Neural cell (in vitro differentiated cells): ENCODE measurements around the gene SCLY. TPM values are rescaled to one million over a fixed set of nuclear protein-coding genes. Genes with fewer than 3 reads are reported as not detected.

ENCODE experiments used
- H2AFZ ChIP-seq: fragments of 200-600, 300-800 bp; sonication (generic), shearing (Covaris generic); 2 replicates; pipeline ENCODE4 v1.6.0; 2014; ENCODE audit warnings: low read depth, mild to moderate bottlenecking, antibody characterized with exemption, low read length, moderate library complexity
- H3F3A ChIP-seq: fragments of 200-600 bp; shearing (Covaris generic); 2 replicates; pipeline ENCODE4 v1.6.1; 2016; ENCODE audit warnings: mild to moderate bottlenecking, moderate library complexity, mixed read lengths, antibody characterized with exemption, low read length; ENCODE audit not compliant: insufficient read depth, poor library complexity, severe bottlenecking
- H3K27ac ChIP-seq: fragments of 200-600, 300-800 bp; sonication (generic), shearing (Covaris generic); 2 replicates; pipeline ENCODE4 v1.5.1; 2014; ENCODE audit warnings: mild to moderate bottlenecking, low read length, moderate library complexity
- H3K27me3 ChIP-seq: fragments of 300-800, 200-600 bp; sonication (generic), shearing (Covaris generic); 2 replicates; pipeline ENCODE4 v1.6.0; 2014; ENCODE audit warnings: mild to moderate bottlenecking, low read depth, low read length, moderate library complexity; ENCODE audit not compliant: insufficient read depth
- H3K36me3 ChIP-seq: fragments of 300-800, 200-600 bp; sonication (generic), shearing (Covaris generic); 2 replicates; pipeline ENCODE4 v1.5.1; 2014; ENCODE audit warnings: mild to moderate bottlenecking, antibody characterized with exemption, low read length, moderate library complexity; ENCODE audit not compliant: insufficient read depth
- H3K4me2 ChIP-seq: fragments of 300-800, 200-600 bp; sonication (generic), shearing (Covaris generic); 2 replicates; pipeline ENCODE4 v1.6.0; 2014; ENCODE audit warnings: mild to moderate bottlenecking, low read length
- H3K4me3 ChIP-seq: fragments of 300-800, 200-600 bp; sonication (generic), shearing (Covaris generic); 2 replicates; pipeline ENCODE4 v1.5.1; 2014; ENCODE audit warnings: mild to moderate bottlenecking, low read length, moderate library complexity
- H3K79me2 ChIP-seq: fragments of 200-600 bp; shearing (Covaris generic); replicated peaks from 2 replicates; pipeline ENCODE4 v1.6.0; 2014; ENCODE audit warnings: mild to moderate bottlenecking, low read length, moderate library complexity; ENCODE audit not compliant: insufficient read depth
- H3K9ac ChIP-seq: fragments of 300-800, 200-600 bp; sonication (generic), shearing (Covaris generic); 2 replicates; pipeline ENCODE4 v1.6.1; 2016; ENCODE audit warnings: mild to moderate bottlenecking, low read length, mixed read lengths
- H3K9me2 ChIP-seq: fragments of 200-600 bp; shearing (Covaris generic); 2 replicates; pipeline ENCODE4 v1.6.1; 2016; ENCODE audit warnings: mild to moderate bottlenecking, low read length, mixed read lengths; ENCODE audit not compliant: insufficient read depth
- H3K9me3 ChIP-seq: fragments of 200-600, 300-800 bp; sonication (generic), shearing (Covaris generic); 2 replicates; pipeline ENCODE4 v1.6.1; 2016; ENCODE audit warnings: mild to moderate bottlenecking, mixed run types, low read length, moderate library complexity, mixed read lengths
- H4K20me1 ChIP-seq: fragments of 200-600 bp; shearing (Covaris generic); 2 replicates; pipeline ENCODE4 v1.6.1; 2016; ENCODE audit warnings: mild to moderate bottlenecking, mixed run types; ENCODE audit not compliant: insufficient read depth
- CTCF ChIP-seq: fragments of 450-650 bp; IDR thresholded peaks from 2 replicates; pipeline ENCODE4 v1.5.1; 2014; ENCODE audit warnings: antibody characterized with exemption, mild to moderate bottlenecking, moderate library complexity; ENCODE audit not compliant: poor library complexity, severe bottlenecking
- EP300 ChIP-seq: fragments of 450-650 bp; conservative IDR thresholded peaks from 2 replicates; pipeline ENCODE4 v1.6.1; 2014; ENCODE audit warnings: antibody characterized with exemption, mild to moderate bottlenecking, moderate library complexity; ENCODE audit not compliant: poor library complexity, severe bottlenecking
- EZH2 ChIP-seq: fragments of 200-600, 300-800 bp; shearing (Covaris generic), sonication (generic); IDR thresholded peaks from 2 replicates; pipeline ENCODE4 v1.6.1; 2014; ENCODE audit warnings: antibody characterized with exemption, low read length, borderline replicate concordance, mild to moderate bottlenecking; ENCODE audit not compliant: insufficient read depth, poor library complexity, severe bottlenecking
- MXI1 ChIP-seq: fragments of 450-650 bp; conservative IDR thresholded peaks from 2 replicates; pipeline ENCODE4 v1.6.1; 2014; ENCODE audit warnings: antibody characterized with exemption, mild to moderate bottlenecking; ENCODE audit not compliant: poor library complexity, severe bottlenecking
- POLR2AphosphoS5 ChIP-seq: IDR thresholded peaks from 2 replicates; pipeline ENCODE4 v1.6.1; 2012
- RAD21 ChIP-seq: fragments of 450-650 bp; conservative IDR thresholded peaks from 2 replicates; pipeline ENCODE4 v1.6.1; 2014; ENCODE audit warnings: antibody characterized with exemption, mild to moderate bottlenecking, moderate library complexity
- REST ChIP-seq: IDR thresholded peaks from 2 replicates; pipeline ENCODE4 v1.6.1; 2012; ENCODE audit warnings: borderline replicate concordance
- SMC3 ChIP-seq: fragments of 450-650 bp; conservative IDR thresholded peaks from 2 replicates; pipeline ENCODE4 v1.6.1; 2014; ENCODE audit warnings: antibody characterized with exemption, mild to moderate bottlenecking, moderate library complexity; ENCODE audit not compliant: poor library complexity
- TAF1 ChIP-seq: IDR thresholded peaks from 2 replicates; pipeline ENCODE4 v1.6.1; 2012; ENCODE audit warnings: low read depth
- polyA plus RNA-seq: library from polyadenylated mRNA; depleted of rRNA; stranded (reverse); fragments of >200 nt; gene quantifications from 2 replicates; pipeline ENCODE4 v1.2.3, GENCODE V29; 2014

The SCLY gene
- polyA plus RNA-seq, 1 donor from 2014 or later: 15.9 TPM

- H3K36me3 ChIP-seq: no peaks in the 10 kb centered on the region
- no peak overlapping the region for H3K4me2 ChIP-seq
- H3K27ac ChIP-seq: no peak overlapping the region
- peaks cover 2% of the 10 kb centered on the region for H3K79me2 ChIP-seq
- H3K9me3 ChIP-seq: no peaks in the 10 kb centered on the region
- H3K9me2 ChIP-seq: no peaks in the 10 kb centered on the region
- H3F3A ChIP-seq: no peaks in the 10 kb centered on the region
- no peaks in the 10 kb centered on the region for H4K20me1 ChIP-seq
- no peak overlapping the region for H3K9ac ChIP-seq
- TF ChIP-seq EZH2: no peak
- TF ChIP-seq RAD21: no peak
- TF ChIP-seq TAF1: no peak
- no peak for TF ChIP-seq CTCF
- no peak for TF ChIP-seq EP300
- TF ChIP-seq POLR2AphosphoS5: no peak
- TF ChIP-seq SMC3: no peak
- TF ChIP-seq MXI1: no peak
- no peak for TF ChIP-seq REST
- no peak overlapping the region for H2AFZ ChIP-seq
- no peaks in the 10 kb centered on the region for H3K27me3 ChIP-seq
- H3K4me3 ChIP-seq: no peak overlapping the region
These were observed 20.8 kb downstream of the SCLY start for GRCh38 chr2:238081561-238081960.

GRCh38 chr2:238082151-238082550 is 21.4 kb downstream of the SCLY start:
- no peak for TF ChIP-seq POLR2AphosphoS5
- TF ChIP-seq REST: no peak
- TF ChIP-seq SMC3: no peak
- TF ChIP-seq MXI1: no peak
- no peak for TF ChIP-seq EP300
- no peak for TF ChIP-seq CTCF
- TF ChIP-seq TAF1: no peak
- TF ChIP-seq RAD21: no peak
- TF ChIP-seq EZH2: no peak
- Histone ChIP-seq H4K20me1 (no peaks in the 10 kb centered on the region), H3K36me3 (no peaks in the 10 kb centered on the region), H3K27ac (no peak overlapping the region), H3F3A (no peaks in the 10 kb centered on the region), H3K9ac (no peak overlapping the region), H3K27me3 (no peaks in the 10 kb centered on the region), H3K79me2 (no peaks in the 10 kb centered on the region), H3K4me3 (no peak overlapping the region), H3K9me3 (no peaks in the 10 kb centered on the region), H3K9me2 (no peaks in the 10 kb centered on the region), H3K4me2 (no peak overlapping the region), H2AFZ (no peak overlapping the region)
